ENCODE results near the gene ZNF747. TPM values are rescaled to one million over a fixed set of nuclear protein-coding genes. Genes with fewer than 3 reads are reported as not detected.

ZNF747 gene
- total RNA-seq, 2 donors from 2014 or later, result 15.8 to 22.6 TPM

DNA sequence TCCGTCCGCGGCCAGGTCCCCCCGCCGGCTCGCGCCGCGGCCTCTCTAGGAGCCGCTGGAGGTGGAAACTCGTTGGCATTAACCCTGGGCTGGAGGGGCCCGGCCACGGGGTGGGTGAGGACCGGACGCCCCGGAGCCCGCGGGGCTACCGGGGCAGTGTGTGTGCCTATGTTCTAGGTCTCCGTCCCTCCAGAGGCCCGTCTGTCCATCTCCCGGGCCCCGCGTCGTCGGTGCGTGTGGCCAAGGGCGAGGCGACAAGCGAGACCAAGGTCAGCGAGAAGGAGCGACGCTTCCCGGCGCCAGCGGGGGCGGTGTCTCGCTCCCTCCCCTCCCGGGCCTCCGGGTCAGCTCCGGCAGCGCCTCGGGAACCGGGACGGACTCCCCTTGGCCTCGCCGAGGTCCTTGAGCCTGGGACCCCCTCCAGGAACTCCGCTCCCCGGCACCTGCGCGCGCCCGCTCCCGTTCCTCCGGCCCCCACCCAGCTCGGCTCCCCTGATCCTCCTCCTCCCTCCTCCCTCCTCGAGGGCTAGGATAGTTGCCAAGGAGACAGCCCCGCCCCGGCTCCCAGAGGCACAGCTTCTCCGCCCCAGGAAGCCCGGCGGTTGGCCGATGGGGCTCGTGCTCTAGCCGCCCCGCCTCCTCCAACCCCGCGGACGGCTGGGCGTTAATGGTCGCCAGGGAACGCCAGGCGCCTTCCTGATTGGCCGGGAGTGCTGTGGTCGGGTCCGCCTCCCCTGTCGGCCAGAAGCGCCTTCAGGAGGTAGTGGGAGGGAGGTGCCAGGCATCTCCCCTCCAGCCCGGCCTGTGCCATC is 7.6 kb downstream of the ZNF747 start:
- under 1% methylated on average over 36 of the region's 79 CpGs for WGBS
- Histone ChIP-seq H3K27ac (peak overlapping the region; percentile 96 to 99), H3K27me3 (replicated peaks; ENCODE audit: insufficient read depth) (no peaks in the 10 kb centered on the region), H3K4me1 (replicated peaks) (no peaks in the 10 kb centered on the region), H3K36me3 (peaks cover 0 to 4% of the 10 kb centered on the region in 2 donors), H3K9me3 (no peaks in the 10 kb centered on the region), H3K4me3 (peak overlapping the region; percentile 77 to 94)
- intact Hi-C loops (cut with DNase I), result loop anchor here (5.0 kb wide), 1 partner anchor 95 kb away; the partner anchor contains the start of gene DCTPP1
- peak in 2 of 4 experiments; percentile 41 to 50 for TF ChIP-seq CTCF (IDR thresholded peaks at IDR 0.05)
- TF ChIP-seq POLR2AphosphoS5 (IDR thresholded peaks at IDR 0.05), result peak; percentile 94
- peak; percentile 42 for TF ChIP-seq POLR2A (IDR thresholded peaks at IDR 0.05)
- peak; percentile 99 for DNase-seq (ENCODE audit: low spot score)

DNA sequence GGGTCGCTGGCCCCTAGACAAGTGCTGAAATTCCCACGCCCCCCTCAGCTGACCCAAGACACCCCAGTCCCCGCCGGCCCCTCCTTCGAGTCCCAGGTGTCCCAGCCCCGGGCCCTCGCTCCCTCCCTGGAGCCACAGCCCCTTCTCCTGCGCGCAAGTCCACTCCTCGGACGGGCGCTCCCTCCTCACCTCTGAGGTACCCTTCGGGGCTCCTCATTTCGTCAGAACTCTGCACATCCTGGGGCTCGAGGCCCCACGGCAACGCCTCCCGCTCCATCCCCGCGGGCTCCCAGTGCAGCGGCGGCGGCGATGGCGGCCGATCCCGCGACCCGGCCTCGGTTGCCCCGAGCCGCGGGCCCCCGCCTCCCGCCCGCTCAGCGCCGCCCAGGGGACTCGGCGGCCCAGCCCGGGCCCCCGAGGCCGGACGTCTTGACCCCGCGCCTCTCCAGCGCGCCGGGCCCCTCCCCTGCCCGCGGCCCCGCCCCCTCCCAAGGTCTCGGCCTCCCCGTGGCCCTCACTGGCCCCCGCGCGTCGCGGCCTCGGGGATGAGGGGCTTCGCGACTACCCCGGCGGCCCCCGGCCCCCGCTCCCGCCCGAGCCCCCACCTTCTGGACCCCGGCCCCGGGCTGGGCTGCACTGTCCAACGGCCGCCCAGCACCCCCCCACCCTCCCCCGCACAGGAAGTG is 8.4 kb downstream of the ZNF747 start, which contains the start of gene ZNF768:
ZNF768 (minus strand) TSS at position 430 of the 686 bp plus-strand sequence; CDS start at position 277, 153 bp downstream.
- no peaks in the 10 kb centered on the region for H3K9me3 ChIP-seq
- peak within 1 kb of the TSS; percentile 96 to 99 for H3K27ac ChIP-seq
- no peak for TF ChIP-seq POLR2AphosphoS5 (IDR thresholded peaks at IDR 0.05)
- H3K4me3 ChIP-seq, result peak within 1 kb of the TSS; percentile 77 to 94
- WGBS, result 2% methylated on average over 55 of the region's 73 CpGs
- H3K4me1 ChIP-seq (replicated peaks), result no peaks in the 10 kb centered on the region
- no peak for DNase-seq (ENCODE audit: low spot score)
- intact Hi-C loops (cut with DNase I), result loop anchor here (5.0 kb wide), 1 partner anchor 94 kb away; the partner anchor contains the start of gene DCTPP1
- peaks cover 0 to 4% of the 10 kb centered on the region in 2 donors for H3K36me3 ChIP-seq
- H3K27me3 ChIP-seq (replicated peaks; ENCODE audit: insufficient read depth), result no peaks in the 10 kb centered on the region

- H3K36me3 ChIP-seq, result peaks cover 0 to 4% of the 10 kb centered on the region in 2 donors
- DNase-seq (ENCODE audit: low spot score), result no peak
- no peaks in the 10 kb centered on the region for H3K9me3 ChIP-seq
- intact Hi-C loops (cut with DNase I), result loop anchor here (5.0 kb wide), 1 partner anchor 93 kb away; the partner anchor contains the start of gene DCTPP1
- H3K4me3 ChIP-seq, result peak overlapping the region; percentile 77 to 94
- WGBS, result 46% methylated on average over 4 of the region's 4 CpGs
- no peaks in the 10 kb centered on the region for H3K27me3 ChIP-seq (replicated peaks; ENCODE audit: insufficient read depth)
- H3K4me1 ChIP-seq (replicated peaks), result no peaks in the 10 kb centered on the region
- no peak for TF ChIP-seq POLR2AphosphoS5 (IDR thresholded peaks at IDR 0.05)
- TF ChIP-seq POLR2A (IDR thresholded peaks at IDR 0.05), result no peak
- TF ChIP-seq CTCF (IDR thresholded peaks at IDR 0.05), result no peak
- peak overlapping the region; percentile 96 to 99 for H3K27ac ChIP-seq
These were observed 8.9 kb downstream of the ZNF747 start for GRCh38 chr16:30525844-30526136.

- TF ChIP-seq CTCF (IDR thresholded peaks at IDR 0.05) (no peak), POLR2AphosphoS5 (IDR thresholded peaks at IDR 0.05) (no peak), POLR2A (IDR thresholded peaks at IDR 0.05) (no peak)
- H3K36me3 ChIP-seq, result peaks cover 0 to 4% of the 10 kb centered on the region in 2 donors
- no peak overlapping the region for H3K27ac ChIP-seq
- H3K4me1 ChIP-seq (replicated peaks), result no peaks in the 10 kb centered on the region
- 92% methylated on average over 60 of the region's 60 CpGs for WGBS
- no peak for DNase-seq (ENCODE audit: low spot score)
- H3K9me3 ChIP-seq, result no peaks in the 10 kb centered on the region
- H3K27me3 ChIP-seq (replicated peaks; ENCODE audit: insufficient read depth), result no peaks in the 10 kb centered on the region
- no peak overlapping the region for H3K4me3 ChIP-seq
- intact Hi-C loops (cut with DNase I), result loop anchor here (5.0 kb wide), 1 partner anchor 93 kb away; the partner anchor contains the start of gene DCTPP1
These were observed 9.8 kb downstream of the ZNF747 start for GRCh38 chr16:30524575-30525568.

Measured in prostate gland (tissue), 2 donors.